Common myeloid progenitor, CD34-positive (primary cell): ENCODE measurements around the gene SCAND1.
A peak's percentile ranks its signal among the peaks of the same experiment; 100 is the strongest.

ENCODE experiments used
- CTCF ChIA-PET: fragments of 350-600 bp; sonication (Branson Sonifier 250); formaldehyde crosslinking; loops from one replicate; lab custom pipeline; 2021; ENCODE audit warnings: antibody characterized with exemption; lab: Charles Lee
- POLR2A ChIA-PET: fragments of 350-600 bp; sonication (Branson Sonifier 250); formaldehyde crosslinking; loops from one replicate; lab custom pipeline; 2021; ENCODE audit warnings: antibody characterized with exemption; lab: Charles Lee
- DNase-seq, 3 donors: peaks; one replicate each; pipeline versions ENCODE4 v3.0.0 to v3.0.0-alpha.2; 2013
- H3K27ac ChIP-seq, 2 experiments: 1 replicate in 1 of 2; 2 replicates in 1 of 2; pipeline ENCODE4 v1.7.0; 2013; ENCODE audit warnings: inconsistent platforms in 2 of 2, low read length in 2 of 2, mild to moderate bottlenecking in 2 of 2, low read depth in 1 of 2, moderate library complexity in 1 of 2; ENCODE audit not compliant: severe bottlenecking in 2 of 2, insufficient read depth in 1 of 2, poor library complexity in 1 of 2
- H3K27me3 ChIP-seq, 5 experiments: replicated peaks in 2 of 5; 1 replicate in 3 of 5; 2 replicates in 2 of 5; pipeline versions ENCODE4 v1.6.1 to v1.7.0; 2013; ENCODE audit warnings: low read length in 4 of 5, mild to moderate bottlenecking in 2 of 5, moderate library complexity in 2 of 5, inconsistent platforms in 1 of 5; ENCODE audit not compliant: insufficient read depth in 5 of 5, control insufficient read depth in 4 of 5
- H3K36me3 ChIP-seq, 4 experiments: 1 replicate in 2 of 4; 2 replicates in 2 of 4; pipeline versions ENCODE4 v1.6.1 to v1.7.0; 2013; ENCODE audit warnings: low read length in 3 of 4, control low read depth in 1 of 4, mild to moderate bottlenecking in 1 of 4; ENCODE audit not compliant: control insufficient read depth in 4 of 4, insufficient read depth in 4 of 4
- H3K4me1 ChIP-seq, 4 experiments: 1 replicate in 3 of 4; 2 replicates in 1 of 4; pipeline versions ENCODE4 v1.6.1 to v1.7.1; 2013; ENCODE audit warnings: low read length in 3 of 4, mild to moderate bottlenecking in 3 of 4, control low read depth in 1 of 4, inconsistent platforms in 1 of 4, moderate library complexity in 1 of 4; ENCODE audit not compliant: control insufficient read depth in 4 of 4, insufficient read depth in 4 of 4; ENCODE audit errors: control extremely low read depth in 1 of 4
- H3K4me3 ChIP-seq, 7 experiments: 1 replicate in 4 of 7; 2 replicates in 3 of 7; pipeline versions ENCODE4 v1.5.1 to v1.7.0; 2013; ENCODE audit warnings: mild to moderate bottlenecking in 7 of 7, low read length in 6 of 7, moderate library complexity in 6 of 7, inconsistent platforms in 2 of 7, low read depth in 2 of 7, control low read depth in 1 of 7; ENCODE audit not compliant: insufficient read depth in 4 of 7, control insufficient read depth in 1 of 7; ENCODE audit errors: extremely low read depth in 1 of 7
- H3K9me3 ChIP-seq, 5 experiments: 1 replicate in 4 of 5; 2 replicates in 1 of 5; pipeline versions ENCODE4 v1.6.1 to v1.7.1; 2013; ENCODE audit warnings: low read length in 4 of 5, mild to moderate bottlenecking in 2 of 5, inconsistent platforms in 1 of 5, low read depth in 1 of 5, moderate library complexity in 1 of 5; ENCODE audit not compliant: control insufficient read depth in 4 of 5, insufficient read depth in 2 of 5; ENCODE audit errors: control extremely low read depth in 1 of 5
- WGBS: methylation state at CpG from one replicate; pipeline ENCODE4 v1.1.5; 2013; ENCODE audit not compliant: insufficient coverage; 5-methylcytosine and 5-hydroxymethylcytosine counted together

SCAND1 gene

GRCh38 chr20:35992713-35993335 lies 38.5 kb upstream of the SCAND1 start:
- Histone ChIP-seq H3K4me1 (peaks cover 0 to 6% (median 2%) of the 10 kb centered on the region in 4 experiments), H3K27me3 (peaks cover 0 to 3% (median 0%) of the 10 kb centered on the region in 5 experiments), H3K27ac (no peak overlapping the region), H3K9me3 (no peaks in the 10 kb centered on the region), H3K4me3 (peak overlapping the region in 2 of 7 experiments; percentile 19 to 50), H3K36me3 (no peaks in the 10 kb centered on the region)
- POLR2A ChIA-PET: no interaction called here
- DNase-seq: peak; percentile 69 to 76 (median 70)
- CTCF ChIA-PET: interaction anchor here (0.7 to 12.8 kb wide), 27 partner anchors 8 to 211 kb away, joined by 3 to 292 read pairs (median 5); partner anchors contain the start of gene SCAND1
- WGBS: 0% methylated on average over 1 of the region's 6 CpGs

- Histone ChIP-seq H3K4me1 (peaks cover 0 to 3% (median 0%) of the 10 kb centered on the region in 4 experiments), H3K4me3 (no peak overlapping the region), H3K36me3 (no peaks in the 10 kb centered on the region), H3K27ac (no peak overlapping the region), H3K27me3 (peaks cover 0 to 3% (median 0%) of the 10 kb centered on the region in 5 experiments), H3K9me3 (no peaks in the 10 kb centered on the region)
- peak; percentile 37 to 68 (median 65) for DNase-seq
- 100% methylated on average over 1 of the region's 3 CpGs for WGBS
- ChIA-PET CTCF (interaction anchor here (0.9 to 12.8 kb wide), 18 partner anchors 11 to 157 kb away, joined by 3 to 292 read pairs (median 7); partner anchors contain the start of gene SCAND1), POLR2A (interaction anchor here (0.6 to 1.0 kb wide), 4 partner anchors 101 to 151 kb away, joined by 3 to 4 read pairs (median 3); no protein-coding TSS in a partner anchor)
Measured at GRCh38 chr20:35991142-35991771, 37.0 kb upstream of the SCAND1 start.

GRCh38 chr20:35988910-35989463 lies 34.7 kb upstream of the SCAND1 start:
- H3K4me1 ChIP-seq: peaks cover 0 to 1% (median 0%) of the 10 kb centered on the region in 4 experiments
- H3K36me3 ChIP-seq: no peaks in the 10 kb centered on the region
- WGBS: 95% methylated on average over 2 of the region's 2 CpGs
- H3K27ac ChIP-seq: no peak overlapping the region
- H3K27me3 ChIP-seq: peaks cover 0 to 3% (median 0%) of the 10 kb centered on the region in 5 experiments
- CTCF ChIA-PET: interaction anchor here (2.5 to 12.8 kb wide), 3 partner anchors 12 to 150 kb away, joined by 6 to 292 read pairs (median 22); partner anchors contain the start of gene SCAND1
- DNase-seq: no peak
- no peaks in the 10 kb centered on the region for H3K9me3 ChIP-seq
- POLR2A ChIA-PET: no interaction called here
- H3K4me3 ChIP-seq: no peak overlapping the region

- Histone ChIP-seq H3K27me3 (peaks cover 0 to 3% (median 0%) of the 10 kb centered on the region in 5 experiments), H3K36me3 (no peaks in the 10 kb centered on the region), H3K27ac (no peak overlapping the region), H3K9me3 (no peaks in the 10 kb centered on the region), H3K4me1 (no peaks in the 10 kb centered on the region), H3K4me3 (no peak overlapping the region)
- WGBS: no CpG with 5 or more reads among the region's 2 CpGs
- no peak for DNase-seq
- CTCF ChIA-PET: interaction anchor here (1.0 to 1.5 kb wide), 2 partner anchors 11 to 31 kb away, joined by 3 to 6 read pairs; partner anchors contain the start of gene SCAND1
- POLR2A ChIA-PET: no interaction called here
Measured at GRCh38 chr20:35985806-35986205, 31.5 kb upstream of the SCAND1 start.

GRCh38 chr20:35984382-35984781 lies 30.1 kb upstream of the SCAND1 start:
- ChIA-PET POLR2A (interaction anchor here (0.6 kb wide), 1 partner anchor 101 kb away, joined by 3 read pairs; no protein-coding TSS in a partner anchor), CTCF (interaction anchor here (0.9 to 2.0 kb wide), 7 partner anchors 9 to 154 kb away, joined by 3 to 6 read pairs (median 5); partner anchors contain the start of gene SCAND1)
- 92% methylated on average over 5 of the region's 6 CpGs for WGBS
- no peaks in the 10 kb centered on the region for H3K36me3 ChIP-seq
- no peaks in the 10 kb centered on the region for H3K4me1 ChIP-seq
- H3K4me3 ChIP-seq: no peak overlapping the region
- DNase-seq: no peak
- H3K27ac ChIP-seq: no peak overlapping the region
- no peaks in the 10 kb centered on the region for H3K9me3 ChIP-seq
- H3K27me3 ChIP-seq: peaks cover 0 to 3% (median 0%) of the 10 kb centered on the region in 5 experiments

GRCh38 chr20:35981969-35982368 lies 27.7 kb upstream of the SCAND1 start:
- no peak for DNase-seq
- peaks cover 0 to 6% (median 0%) of the 10 kb centered on the region in 4 experiments for H3K4me1 ChIP-seq
- no peaks in the 10 kb centered on the region for H3K36me3 ChIP-seq
- 58% methylated on average over 3 of the region's 3 CpGs for WGBS
- H3K27me3 ChIP-seq: no peaks in the 10 kb centered on the region
- no peak overlapping the region for H3K27ac ChIP-seq
- no peaks in the 10 kb centered on the region for H3K9me3 ChIP-seq
- POLR2A ChIA-PET: no interaction called here
- CTCF ChIA-PET: interaction anchor here (0.7 to 8.3 kb wide), 4 partner anchors 10 to 459 kb away, joined by 3 to 56 read pairs (median 6); no protein-coding TSS in a partner anchor
- H3K4me3 ChIP-seq: no peak overlapping the region
